ENCODE measurements around the gene QPCT. TPM values are rescaled to one million over a fixed set of nuclear protein-coding genes. Genes with fewer than 3 reads are reported as not detected.

QPCT gene
- total and polyA plus RNA-seq, 2 donors from 2014 or later: 10.4 to 16.6 TPM

GRCh38 chr2:37392428-37392827 lies 48.0 kb downstream of the QPCT start:
- Histone ChIP-seq H3K27ac (ENCODE audit: low read depth in 2 of 2, low read length in 2 of 2) (no peak overlapping the region), H3K9ac (ENCODE audit: low read length in 3 of 3) (no peak overlapping the region), H3K4me1 (ENCODE audit: control insufficient read depth in 2 of 3, insufficient read depth in 2 of 3, low read depth in 1 of 3, low read length in 3 of 3) (no peaks in the 10 kb centered on the region), H3K27me3 (ENCODE audit: control insufficient read depth, insufficient read depth, low read length) (no peaks in the 10 kb centered on the region), H3K4me3 (ENCODE audit: low read length in 3 of 3) (no peak overlapping the region), H3K9me3 (ENCODE audit: control insufficient read depth in 2 of 3, insufficient read depth in 1 of 3, low read length in 3 of 3) (no peaks in the 10 kb centered on the region), H3K36me3 (ENCODE audit: control insufficient read depth in 2 of 3, insufficient read depth in 3 of 3, low read length in 3 of 3) (no peaks in the 10 kb centered on the region)
- no peak for TF ChIP-seq CTCF (IDR thresholded peaks at IDR 0.05; ENCODE audit: borderline replicate concordance, extremely low read depth, insufficient read depth)
- intact Hi-C loops (cut with DNase I): no loop called here
- FAIRE-seq: no peak
- DNase-seq: no peak

- H3K27me3 ChIP-seq (ENCODE audit: control insufficient read depth, insufficient read depth, low read length): no peaks in the 10 kb centered on the region
- no peak overlapping the region for H3K4me3 ChIP-seq (ENCODE audit: low read length in 3 of 3)
- H3K9me3 ChIP-seq (ENCODE audit: control insufficient read depth in 2 of 3, insufficient read depth in 1 of 3, low read length in 3 of 3): no peaks in the 10 kb centered on the region
- TF ChIP-seq CTCF (IDR thresholded peaks at IDR 0.05; ENCODE audit: borderline replicate concordance, extremely low read depth, insufficient read depth): no peak
- H3K36me3 ChIP-seq (ENCODE audit: control insufficient read depth in 2 of 3, insufficient read depth in 3 of 3, low read length in 3 of 3): no peaks in the 10 kb centered on the region
- no peak overlapping the region for H3K9ac ChIP-seq (ENCODE audit: low read length in 3 of 3)
- no peak for FAIRE-seq
- no peak overlapping the region for H3K27ac ChIP-seq (ENCODE audit: low read depth in 2 of 2, low read length in 2 of 2)
- DNase-seq: no peak
- H3K4me1 ChIP-seq (ENCODE audit: control insufficient read depth in 2 of 3, insufficient read depth in 2 of 3, low read depth in 1 of 3, low read length in 3 of 3): no peaks in the 10 kb centered on the region
- intact Hi-C loops (cut with DNase I): no loop called here
Observed at GRCh38 chr2:37394263-37394662, 49.8 kb downstream of the QPCT start.

- Histone ChIP-seq H3K4me3 (ENCODE audit: low read length in 3 of 3) (no peak overlapping the region), H3K4me1 (ENCODE audit: control insufficient read depth in 2 of 3, insufficient read depth in 2 of 3, low read depth in 1 of 3, low read length in 3 of 3) (no peaks in the 10 kb centered on the region), H3K9me3 (ENCODE audit: control insufficient read depth in 2 of 3, insufficient read depth in 1 of 3, low read length in 3 of 3) (no peaks in the 10 kb centered on the region), H3K36me3 (ENCODE audit: control insufficient read depth in 2 of 3, insufficient read depth in 3 of 3, low read length in 3 of 3) (no peaks in the 10 kb centered on the region), H3K27ac (ENCODE audit: low read depth in 2 of 2, low read length in 2 of 2) (no peak overlapping the region), H3K9ac (ENCODE audit: low read length in 3 of 3) (no peak overlapping the region), H3K27me3 (ENCODE audit: control insufficient read depth, insufficient read depth, low read length) (no peaks in the 10 kb centered on the region)
- DNase-seq (no peak), FAIRE-seq (no peak)
- intact Hi-C loops (cut with DNase I): no loop called here
- TF ChIP-seq CTCF (IDR thresholded peaks at IDR 0.05; ENCODE audit: borderline replicate concordance, extremely low read depth, insufficient read depth): no peak
Observed at GRCh38 chr2:37394796-37395555, 50.5 kb downstream of the QPCT start.
